IPS-20b (cell line): Measurements from ENCODE around the gene GPR137.
A peak's percentile ranks its signal among the peaks of the same experiment; 100 is the strongest.

Experiments
- H3K27ac ChIP-seq: one replicate; pipeline ENCODE4 v1.5.1; 2013; ENCODE audit warnings: low read length
- H3K27me3 ChIP-seq: 2 replicates; pipeline ENCODE4 v1.6.1; 2013; ENCODE audit warnings: mild to moderate bottlenecking, low read length, inconsistent platforms; ENCODE audit not compliant: insufficient read depth
- H3K36me3 ChIP-seq: 2 replicates; pipeline ENCODE4 v1.6.1; 2013; ENCODE audit warnings: low read depth, mild to moderate bottlenecking, inconsistent platforms, low read length, moderate library complexity; ENCODE audit not compliant: insufficient read depth
- H3K4me1 ChIP-seq: 2 replicates; pipeline ENCODE4 v1.6.1; 2013; ENCODE audit warnings: mild to moderate bottlenecking, control low read depth, inconsistent platforms, low read length, moderate library complexity; ENCODE audit not compliant: insufficient read depth
- H3K4me3 ChIP-seq: 2 replicates; pipeline ENCODE4 v1.5.1; 2013; ENCODE audit warnings: mild to moderate bottlenecking, low read length, inconsistent platforms
- H3K9ac ChIP-seq: 2 replicates; pipeline ENCODE4 v1.6.1; 2013; ENCODE audit warnings: low read depth, mild to moderate bottlenecking, inconsistent platforms, low read length, moderate library complexity
- H3K9me3 ChIP-seq: 2 replicates; pipeline ENCODE4 v1.6.1; 2013; ENCODE audit warnings: mild to moderate bottlenecking, low read depth, low read length, inconsistent platforms; ENCODE audit not compliant: insufficient read depth

Gene GPR137

GRCh38 chr11:64292460-64293254, 7.0 kb downstream of the GPR137 start:
- Histone ChIP-seq H3K36me3 (no peaks in the 10 kb centered on the region), H3K27me3 (peaks cover 90% of the 10 kb centered on the region), H3K27ac (no peak overlapping the region), H3K4me3 (no peak overlapping the region), H3K4me1 (no peaks in the 10 kb centered on the region), H3K9me3 (no peaks in the 10 kb centered on the region), H3K9ac (no peak overlapping the region)

GRCh38 chr11:64294774-64295173, 9.1 kb downstream of the GPR137 start:
- Histone ChIP-seq H3K4me1 (no peaks in the 10 kb centered on the region), H3K9ac (no peak overlapping the region), H3K27ac (no peak overlapping the region), H3K27me3 (peaks cover 100% of the 10 kb centered on the region), H3K4me3 (no peak overlapping the region), H3K36me3 (no peaks in the 10 kb centered on the region), H3K9me3 (no peaks in the 10 kb centered on the region)

- Histone ChIP-seq H3K9ac (no peak overlapping the region), H3K9me3 (no peaks in the 10 kb centered on the region), H3K4me3 (no peak overlapping the region), H3K27me3 (peaks cover 100% of the 10 kb centered on the region), H3K36me3 (no peaks in the 10 kb centered on the region), H3K27ac (no peak overlapping the region), H3K4me1 (no peaks in the 10 kb centered on the region; the same call in 1 of the 2 replicates)
Measured at GRCh38 chr11:64295760-64296159, 10.1 kb downstream of the GPR137 start.

- H3K36me3 ChIP-seq, result no peaks in the 10 kb centered on the region
- no peak overlapping the region for H3K27ac ChIP-seq
- no peak overlapping the region for H3K9ac ChIP-seq
- peaks cover 100% of the 10 kb centered on the region for H3K27me3 ChIP-seq
- no peak overlapping the region for H3K4me3 ChIP-seq
- H3K4me1 ChIP-seq, result no peaks in the 10 kb centered on the region; the same call in 1 of the 2 replicates
- H3K9me3 ChIP-seq, result no peaks in the 10 kb centered on the region
Measured at GRCh38 chr11:64296236-64296635, 10.6 kb downstream of the GPR137 start.

- no peaks in the 10 kb centered on the region for H3K9me3 ChIP-seq
- H3K9ac ChIP-seq, result no peak overlapping the region
- H3K36me3 ChIP-seq, result no peaks in the 10 kb centered on the region
- peak overlapping the region; percentile 26; the same call in 1 of the 2 replicates for H3K4me3 ChIP-seq
- no peaks in the 10 kb centered on the region; the same call in 1 of the 2 replicates for H3K4me1 ChIP-seq
- no peak overlapping the region for H3K27ac ChIP-seq
- peaks cover 100% of the 10 kb centered on the region for H3K27me3 ChIP-seq
Measured at GRCh38 chr11:64296830-64297698, 11.4 kb downstream of the GPR137 start.

GRCh38 chr11:64297699-64298358, 12.2 kb downstream of the GPR137 start:
- Histone ChIP-seq H3K4me3 (no peak overlapping the region), H3K27ac (no peak overlapping the region), H3K4me1 (no peaks in the 10 kb centered on the region; the same call in 1 of the 2 replicates), H3K27me3 (peaks cover 93% of the 10 kb centered on the region), H3K9ac (no peak overlapping the region), H3K9me3 (no peaks in the 10 kb centered on the region), H3K36me3 (no peaks in the 10 kb centered on the region)

GRCh38 chr11:64298966-64299846, 13.6 kb downstream of the GPR137 start:
- H3K27me3 ChIP-seq, result peaks cover 85% of the 10 kb centered on the region
- H3K9ac ChIP-seq, result no peak overlapping the region
- no peak overlapping the region for H3K27ac ChIP-seq
- no peak overlapping the region for H3K4me3 ChIP-seq
- H3K36me3 ChIP-seq, result no peaks in the 10 kb centered on the region
- H3K4me1 ChIP-seq, result peaks cover 5% of the 10 kb centered on the region; the same call in 1 of the 2 replicates
- H3K9me3 ChIP-seq, result no peaks in the 10 kb centered on the region

- Histone ChIP-seq H3K9ac (no peak within 1 kb of the TSS), H3K27me3 (peaks cover 76% of the 10 kb centered on the region), H3K9me3 (no peaks in the 10 kb centered on the region), H3K4me1 (peaks cover 5% of the 10 kb centered on the region; the same call in 1 of the 2 replicates), H3K4me3 (peak within 1 kb of the TSS; percentile 43; the same call in 1 of the 2 replicates), H3K27ac (no peak within 1 kb of the TSS), H3K36me3 (no peaks in the 10 kb centered on the region)
Measured at GRCh38 chr11:64299847-64300648, 14.4 kb downstream of the GPR137 start, which contains the start of gene CATSPERZ. TSS of gene CATSPERZ (plus strand) at chr11:64300358. CDS start at chr11:64300411, 53 bp downstream.

- H3K36me3 ChIP-seq, result peaks cover 5% of the 10 kb centered on the region; the same call in 1 of the 2 replicates
- H3K4me3 ChIP-seq, result peak overlapping the region; percentile 88; the same call in 1 of the 2 replicates
- peaks cover 11% of the 10 kb centered on the region; the same call in 1 of the 2 replicates for H3K4me1 ChIP-seq
- H3K27me3 ChIP-seq, result peaks cover 43% of the 10 kb centered on the region
- no peak overlapping the region for H3K27ac ChIP-seq
- H3K9ac ChIP-seq, result peak overlapping the region; percentile 96; the same call in 1 of the 2 replicates
- no peaks in the 10 kb centered on the region for H3K9me3 ChIP-seq
Measured at GRCh38 chr11:64303109-64304031, 17.7 kb downstream of the GPR137 start.
